Spleen (tissue), 13 donors: ENCODE data around the gene C10orf143. TPM values are rescaled to one million over a fixed set of nuclear protein-coding genes. Genes with fewer than 3 reads are reported as not detected.

Experiments used
- DNase-seq: peaks from one replicate; pipeline ENCODE4 v3.0.0-alpha.2; 2020
- H3K27ac ChIP-seq, 8 donors: fragments of 200-600 bp; sonication (generic) in 7 of 8; 1 replicate in 4 of 8; 2 replicates in 4 of 8; pipeline versions ENCODE4 v1.5.0 to v1.8.0; 2016 to 2021; ENCODE audit warnings: inconsistent platforms in 4 of 8, mild to moderate bottlenecking in 4 of 8, moderate library complexity in 1 of 8
- H3K27me3 ChIP-seq, 7 donors: fragments of 200-600 bp; sonication (generic) in 6 of 7; replicated peaks in 1 of 7; 1 replicate in 4 of 7; 2 replicates in 3 of 7; pipeline versions ENCODE4 v1.5.0 to v1.8.0; 2016 to 2021; ENCODE audit warnings: inconsistent platforms in 3 of 7, mild to moderate bottlenecking in 1 of 7
- H3K36me3 ChIP-seq, 6 donors: fragments of 200-600 bp; sonication (generic) in 5 of 6; 1 replicate in 4 of 6; 2 replicates in 2 of 6; pipeline versions ENCODE4 v1.5.0 to v1.8.0; 2016 to 2021; ENCODE audit warnings: inconsistent platforms in 2 of 6
- H3K4me1 ChIP-seq, 6 donors: fragments of 200-600 bp; sonication (generic) in 5 of 6; 1 replicate in 3 of 6; 2 replicates in 3 of 6; pipeline versions ENCODE4 v1.5.0 to v1.8.0; 2016 to 2021; ENCODE audit warnings: inconsistent platforms in 3 of 6
- H3K4me3 ChIP-seq, 8 donors: fragments of 200-600 bp; sonication (generic) in 7 of 8; 1 replicate in 4 of 8; 2 replicates in 4 of 8; pipeline versions ENCODE4 v1.5.0 to v1.8.0; 2016 to 2021; ENCODE audit warnings: inconsistent platforms in 4 of 8, mild to moderate bottlenecking in 4 of 8, moderate library complexity in 2 of 8
- H3K9me3 ChIP-seq, 8 donors: fragments of 200-600 bp; sonication (generic) in 7 of 8; 1 replicate in 4 of 8; 2 replicates in 4 of 8; pipeline versions ENCODE4 v1.5.0 to v1.8.0; 2016 to 2021; ENCODE audit warnings: inconsistent platforms in 4 of 8
- POLR2A ChIP-seq, 3 donors: fragments of 450-650 bp; IDR thresholded peaks; one replicate each; pipeline ENCODE4 v1.5.1; 2017; ENCODE audit warnings: antibody characterized with exemption in 3 of 3, mild to moderate bottlenecking in 1 of 3
- POLR2AphosphoS5 ChIP-seq, 3 donors: sonication (generic); formaldehyde crosslinking; IDR thresholded peaks; one replicate each; pipeline ENCODE4 v1.5.1; 2017; ENCODE audit warnings: antibody characterized with exemption in 3 of 3
- WGBS, 5 donors: extraction: QIAGEN DNeasy Blood & Tissue Kit in 3 of 5; methylation state at CpG; one replicate each; pipeline versions ENCODE4 v1.1.5 to v1.1.7; 2013 to 2018; 5-methylcytosine and 5-hydroxymethylcytosine counted together
- intact Hi-C: fragments of 100-400 bp; cut with DNase I; formaldehyde crosslinking; loops from one replicate; pipeline ENCODE4 v1.15.0; 2023; ENCODE audit warnings: low total_unique reads
- long read RNA-seq, 2 donors: transcript quantifications; one replicate each; lab custom pipeline, GENCODE V29; 2026
- polyA plus RNA-seq, 3 donors: library from polyadenylated mRNA; stranded (reverse); fragments of 200-250 nt; gene quantifications; one replicate each; pipeline ENCODE4 v1.2.1, GENCODE V29; 2013
- total RNA-seq, 7 donors: library from RNA; depleted of rRNA in 3 of 7; stranded (reverse); fragments of >200 nt in 3 of 7; fragmentation: NEBNext Ultra II Directional in 4 of 7; extraction: Animal tissue kit (Norgen Biotek cat#: 25700) in 4 of 7; gene quantifications; one replicate each; pipeline versions ENCODE4 v1.1.0 to v1.2.1, GENCODE V29; 2016 to 2021
- TF ChIP-seq, protein P1 (sequence below), 11 experiments: fragments of 200-600 bp in 7 of 11; fragments of 450-650 bp in 4 of 11; sonication (generic) in 4 of 11; IDR thresholded peaks in 8 of 11; conservative IDR thresholded peaks in 3 of 11; 1 replicate in 7 of 11; 2 replicates in 4 of 11; pipeline versions ENCODE4 v1.4.0 to v1.8.0; 2016 to 2021; ENCODE audit warnings: antibody characterized with exemption in 11 of 11, inconsistent platforms in 4 of 11, mild to moderate bottlenecking in 1 of 11
- donor health status: healthy with polysubstance abuse.
- donor health status: DM: no; HTN: no; CAD: no; lungs with moderate emphysema.
- donor health status: DM: no; HTN: no; CAD: no.
- donor health status: Bipolar disorder and iron deficiency.
- donor health status: healthy.
- donor health status: DM: no; HTN: no; CAD: no.
- donor health status: DM: yes; HTN: yes; CAD: no.

C10orf143 gene
- total RNA-seq (1 to 10 TPM; 2.3 to 7.3 (median 4.5) TPM), polyA plus RNA-seq (10 to 100 TPM; 12.9 to 15.6 (median 15.6) TPM)
- long read RNA-seq, donor 1, partial matches to known transcripts, result 0 of 2 reads
- long read RNA-seq, donor 1, other reads (novel, unspliced or antisense), result 0 of 2 reads
- long read RNA-seq, donor 2, partial matches to known transcripts, result 0 of 2 reads
- long read RNA-seq, donor 2, other reads (novel, unspliced or antisense), result 0 of 2 reads

DNA sequence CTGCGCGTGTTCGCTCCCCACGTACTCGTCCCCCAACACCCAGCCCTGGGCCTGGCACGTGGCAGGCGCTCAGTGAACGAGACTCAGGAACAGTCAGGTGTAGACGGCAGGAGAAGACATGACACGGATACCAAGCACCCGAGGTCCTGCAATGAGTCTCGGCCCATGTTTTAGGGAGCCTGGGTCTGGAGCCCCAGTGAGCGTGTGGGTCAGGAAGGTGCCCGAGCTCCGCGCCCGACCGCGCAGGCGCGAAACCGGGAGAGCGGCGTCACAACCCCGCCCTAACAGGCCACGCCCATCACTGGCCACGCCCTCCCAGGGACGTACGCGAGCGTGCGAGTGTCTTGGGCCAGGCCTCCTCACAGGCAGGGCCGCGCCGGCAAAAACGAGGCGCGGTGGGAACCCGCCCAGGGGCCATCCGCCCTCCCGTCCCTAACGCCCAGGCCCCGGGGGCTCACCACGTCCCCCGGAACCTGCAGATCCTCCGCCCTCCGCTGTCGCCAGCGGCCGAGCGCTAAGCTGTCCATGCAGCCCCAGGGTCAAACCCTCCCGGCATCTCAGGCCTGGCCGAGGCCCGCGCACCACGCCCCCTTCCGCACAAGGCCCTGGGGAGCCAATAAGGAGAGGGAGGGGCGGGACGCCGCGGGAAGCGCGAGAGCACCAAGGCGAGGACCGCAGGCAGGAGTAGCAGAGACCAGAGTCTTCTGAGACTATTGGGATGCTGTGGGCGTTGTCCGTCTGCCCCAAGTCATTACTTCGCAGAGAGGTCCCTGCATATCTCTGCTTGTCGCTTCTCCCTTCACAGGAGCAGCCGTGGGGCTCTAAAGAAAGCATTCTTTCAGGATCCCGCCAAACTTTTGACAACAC lies at the start of gene C10orf143:
Gene C10orf143, minus strand, starts transcription at position 585 of the 867 bp plus-strand sequence. Its CDS starts 58 bp downstream, at position 527.
- H3K9me3 ChIP-seq, result peaks cover 0 to under 1% (median 0%) of the 10 kb centered on the region in 8 donors
- TF ChIP-seq POLR2A (IDR thresholded peaks at IDR 0.05), result peak in 2 of 3 donors; percentile 38 to 61
- TF ChIP-seq POLR2AphosphoS5 (IDR thresholded peaks at IDR 0.05), result peak; percentile 94 to 95 (median 94)
- TF ChIP-seq, protein P1, sequence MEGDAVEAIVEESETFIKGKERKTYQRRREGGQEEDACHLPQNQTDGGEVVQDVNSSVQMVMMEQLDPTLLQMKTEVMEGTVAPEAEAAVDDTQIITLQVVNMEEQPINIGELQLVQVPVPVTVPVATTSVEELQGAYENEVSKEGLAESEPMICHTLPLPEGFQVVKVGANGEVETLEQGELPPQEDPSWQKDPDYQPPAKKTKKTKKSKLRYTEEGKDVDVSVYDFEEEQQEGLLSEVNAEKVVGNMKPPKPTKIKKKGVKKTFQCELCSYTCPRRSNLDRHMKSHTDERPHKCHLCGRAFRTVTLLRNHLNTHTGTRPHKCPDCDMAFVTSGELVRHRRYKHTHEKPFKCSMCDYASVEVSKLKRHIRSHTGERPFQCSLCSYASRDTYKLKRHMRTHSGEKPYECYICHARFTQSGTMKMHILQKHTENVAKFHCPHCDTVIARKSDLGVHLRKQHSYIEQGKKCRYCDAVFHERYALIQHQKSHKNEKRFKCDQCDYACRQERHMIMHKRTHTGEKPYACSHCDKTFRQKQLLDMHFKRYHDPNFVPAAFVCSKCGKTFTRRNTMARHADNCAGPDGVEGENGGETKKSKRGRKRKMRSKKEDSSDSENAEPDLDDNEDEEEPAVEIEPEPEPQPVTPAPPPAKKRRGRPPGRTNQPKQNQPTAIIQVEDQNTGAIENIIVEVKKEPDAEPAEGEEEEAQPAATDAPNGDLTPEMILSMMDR (IDR thresholded peaks at IDR 0.05 in 8 of 11, conservative IDR thresholded peaks at IDR 0.05 in 3 of 11), result no peak
- peak; percentile 99 for DNase-seq
- H3K27me3 ChIP-seq, result no peaks in the 10 kb centered on the region
- H3K36me3 ChIP-seq, result peaks cover 0 to 6% (median 3%) of the 10 kb centered on the region in 6 donors
- H3K4me3 ChIP-seq, result peak within 1 kb of the TSS; percentile 68 to 90 (median 74)
- 0 to 1% (median 0%) methylated on average over 7 to 71 of the region's 71 CpGs for WGBS, 5 donors
- intact Hi-C loops, result no loop called here
- peaks cover 10 to 53% (median 29%) of the 10 kb centered on the region in 6 donors for H3K4me1 ChIP-seq
- peak within 1 kb of the TSS; percentile 67 to 99 (median 93) for H3K27ac ChIP-seq

DNA sequence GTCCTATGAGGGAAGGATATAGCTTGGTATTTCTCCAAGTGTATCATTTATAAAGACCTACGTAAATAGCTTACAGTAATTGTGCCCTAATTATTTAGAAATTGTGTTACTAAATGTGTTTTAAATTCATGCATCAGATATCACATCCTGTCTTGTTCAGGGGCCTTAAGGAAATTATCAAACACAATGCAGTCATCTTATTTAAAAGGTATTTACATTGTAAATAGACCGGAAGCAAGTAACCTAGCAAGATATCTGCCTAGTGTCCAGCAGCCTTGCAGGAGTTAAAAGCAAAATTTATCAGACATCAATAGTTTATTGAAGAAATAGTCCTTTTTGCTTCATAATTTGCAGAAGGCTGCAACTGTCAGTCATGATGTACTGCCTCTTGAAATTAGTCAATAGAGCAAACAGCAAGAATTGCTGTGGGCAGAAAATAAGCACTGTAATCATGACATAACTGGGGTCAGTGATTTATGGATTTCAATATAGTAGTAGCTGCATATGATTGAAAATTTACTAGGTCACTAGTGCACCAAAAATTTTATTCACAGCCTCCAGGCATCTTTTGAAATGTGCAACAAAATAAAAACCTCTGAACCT lies 48.7 kb upstream of the C10orf143 start:
- Histone ChIP-seq H3K27ac (no peak overlapping the region), H3K27me3 (no peaks in the 10 kb centered on the region), H3K4me1 (peaks cover 0 to 10% (median 0%) of the 10 kb centered on the region in 6 donors), H3K36me3 (peaks cover 0 to 71% (median 31%) of the 10 kb centered on the region in 6 donors), H3K9me3 (no peaks in the 10 kb centered on the region), H3K4me3 (no peak overlapping the region)
- intact Hi-C loops, result no loop called here
- WGBS, 5 donors, result 80 to 92% (median 85%) methylated on average over 2 of the region's 2 CpGs
- no peak for TF ChIP-seq POLR2A (IDR thresholded peaks at IDR 0.05)
- TF ChIP-seq, protein P1 (IDR thresholded peaks at IDR 0.05 in 8 of 11, conservative IDR thresholded peaks at IDR 0.05 in 3 of 11), result no peak
- no peak for TF ChIP-seq POLR2AphosphoS5 (IDR thresholded peaks at IDR 0.05)
- no peak for DNase-seq

DNA sequence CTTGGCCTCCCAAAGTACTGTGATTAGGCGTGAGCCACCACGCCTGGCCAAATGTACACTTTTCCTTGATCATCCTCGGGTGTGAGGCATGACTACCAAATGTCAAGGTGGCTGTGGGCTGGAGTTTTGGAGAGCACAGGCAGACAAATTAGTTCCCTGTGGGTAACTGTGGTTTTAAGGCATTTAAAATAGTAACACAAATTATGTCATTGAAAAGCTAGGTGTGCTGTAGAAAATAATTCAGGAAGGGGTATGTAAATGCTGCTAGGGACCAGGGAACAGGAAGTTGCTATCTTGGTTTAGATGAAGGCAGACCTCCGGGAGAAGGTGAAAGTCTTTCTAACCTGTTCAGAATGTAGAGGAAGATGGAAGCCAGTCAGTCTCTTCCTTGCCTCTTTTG lies 35.4 kb upstream of the C10orf143 start:
- Histone ChIP-seq H3K4me3 (no peak overlapping the region), H3K36me3 (peaks cover 0 to 64% (median 22%) of the 10 kb centered on the region in 6 donors), H3K4me1 (peaks cover 5 to 44% (median 31%) of the 10 kb centered on the region in 6 donors), H3K27me3 (no peaks in the 10 kb centered on the region), H3K27ac (no peak overlapping the region), H3K9me3 (no peaks in the 10 kb centered on the region)
- intact Hi-C loops, result no loop called here
- DNase-seq, result no peak
- WGBS, 5 donors, result 59 to 71% (median 66%) methylated on average over 4 of the region's 4 CpGs
- TF ChIP-seq POLR2A (IDR thresholded peaks at IDR 0.05) (no peak), POLR2AphosphoS5 (IDR thresholded peaks at IDR 0.05) (no peak)
- TF ChIP-seq, protein P1 (IDR thresholded peaks at IDR 0.05 in 8 of 11, conservative IDR thresholded peaks at IDR 0.05 in 3 of 11), result no peak
